ENCODE measurements around the gene ZNG1A.
"Not testable (repeated sequence)": the region's sequence is repeated elsewhere in the genome, so short reads cannot be mapped to it uniquely, and the experiment has no call there.

- TF ChIP-seq POLR2AphosphoS5 (IDR thresholded peaks at IDR 0.05; ENCODE audit: low read depth, low read length); POLR2A (IDR thresholded peaks at IDR 0.05; ENCODE audit: low read depth, low read length); TAF1 (IDR thresholded peaks at IDR 0.05; ENCODE audit: borderline replicate concordance, low read depth, low read length): not testable (repeated sequence)
Observed at GRCh38 chr9:219036-219435, 40.2 kb upstream of the ZNG1A start.
